Measurements from ENCODE around the gene USP49.

Gene USP49

DNA sequence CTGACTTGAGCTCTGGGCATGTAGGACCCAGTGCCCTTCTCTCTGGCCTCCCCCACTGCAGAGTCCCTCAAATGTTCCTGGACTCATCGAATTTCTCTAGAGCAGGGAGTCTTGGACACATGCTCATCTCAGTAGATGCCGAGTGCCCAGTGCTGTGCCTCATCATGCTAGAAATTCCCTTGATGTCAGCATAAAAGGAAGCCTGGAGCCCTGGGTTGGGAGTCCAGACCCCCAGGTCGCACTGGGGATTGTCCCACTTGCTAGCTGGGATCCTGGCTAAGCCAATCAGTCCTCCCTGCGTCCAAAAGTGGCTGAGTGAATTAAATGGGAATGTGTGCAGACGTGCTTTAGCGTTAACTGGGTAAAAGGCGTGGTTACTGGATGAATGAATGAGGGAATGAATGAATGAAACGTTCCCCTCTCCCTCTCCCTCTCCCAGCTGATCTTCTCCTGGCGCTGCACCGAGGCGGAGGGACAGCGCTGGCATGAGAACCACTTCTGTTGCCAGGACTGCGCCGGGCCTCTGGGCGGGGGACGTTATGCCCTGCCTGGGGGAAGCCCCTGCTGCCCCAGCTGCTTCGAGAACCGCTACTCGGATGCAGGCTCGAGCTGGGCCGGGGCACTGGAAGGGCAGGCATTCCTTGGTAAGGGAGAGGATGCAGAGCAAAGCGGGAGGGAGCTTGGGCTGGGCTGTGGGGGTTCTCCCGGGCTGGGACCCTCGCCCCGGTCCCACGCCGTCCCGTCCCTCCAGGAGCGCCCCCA is 109.3 kb downstream of the USP49 start:
- DNase-seq: peak; percentile 38
- Histone ChIP-seq H3K9me3 (no peaks in the 10 kb centered on the region), H3K27me3 (no peaks in the 10 kb centered on the region), H3K36me3 (peaks cover 17% of the 10 kb centered on the region), H3K4me3 (ENCODE audit: low read depth, low read length) (peak overlapping the region; percentile 97), H3K4me1 (no peaks in the 10 kb centered on the region)
- TF ChIP-seq, protein P1, sequence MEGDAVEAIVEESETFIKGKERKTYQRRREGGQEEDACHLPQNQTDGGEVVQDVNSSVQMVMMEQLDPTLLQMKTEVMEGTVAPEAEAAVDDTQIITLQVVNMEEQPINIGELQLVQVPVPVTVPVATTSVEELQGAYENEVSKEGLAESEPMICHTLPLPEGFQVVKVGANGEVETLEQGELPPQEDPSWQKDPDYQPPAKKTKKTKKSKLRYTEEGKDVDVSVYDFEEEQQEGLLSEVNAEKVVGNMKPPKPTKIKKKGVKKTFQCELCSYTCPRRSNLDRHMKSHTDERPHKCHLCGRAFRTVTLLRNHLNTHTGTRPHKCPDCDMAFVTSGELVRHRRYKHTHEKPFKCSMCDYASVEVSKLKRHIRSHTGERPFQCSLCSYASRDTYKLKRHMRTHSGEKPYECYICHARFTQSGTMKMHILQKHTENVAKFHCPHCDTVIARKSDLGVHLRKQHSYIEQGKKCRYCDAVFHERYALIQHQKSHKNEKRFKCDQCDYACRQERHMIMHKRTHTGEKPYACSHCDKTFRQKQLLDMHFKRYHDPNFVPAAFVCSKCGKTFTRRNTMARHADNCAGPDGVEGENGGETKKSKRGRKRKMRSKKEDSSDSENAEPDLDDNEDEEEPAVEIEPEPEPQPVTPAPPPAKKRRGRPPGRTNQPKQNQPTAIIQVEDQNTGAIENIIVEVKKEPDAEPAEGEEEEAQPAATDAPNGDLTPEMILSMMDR (IDR thresholded peaks at IDR 0.05; ENCODE audit: low read depth, low read length): no peak

DNA sequence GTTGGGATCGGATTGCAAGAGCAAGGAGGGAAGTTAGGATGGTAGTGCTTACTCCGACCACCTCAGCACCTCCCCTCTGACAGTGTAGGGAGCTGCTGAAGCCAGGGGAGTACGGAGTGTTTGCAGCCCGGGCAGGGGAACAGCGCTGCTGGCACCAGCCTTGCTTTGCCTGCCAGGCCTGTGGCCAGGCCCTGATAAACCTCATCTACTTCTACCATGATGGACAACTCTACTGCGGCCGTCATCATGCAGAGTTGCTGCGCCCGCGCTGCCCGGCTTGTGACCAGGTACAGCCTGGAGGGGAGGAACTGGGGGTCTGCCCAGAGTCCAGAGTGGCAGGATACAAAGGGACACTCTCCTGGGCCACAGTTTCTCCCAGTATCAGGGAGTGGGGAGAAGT is 109.9 kb downstream of the USP49 start:
- DNase-seq: no peak
- no peaks in the 10 kb centered on the region for H3K27me3 ChIP-seq
- H3K36me3 ChIP-seq: peaks cover 13% of the 10 kb centered on the region
- H3K4me1 ChIP-seq: no peaks in the 10 kb centered on the region
- no peaks in the 10 kb centered on the region for H3K9me3 ChIP-seq
- no peak overlapping the region for H3K4me3 ChIP-seq (ENCODE audit: low read depth, low read length)
- TF ChIP-seq, protein P1 (IDR thresholded peaks at IDR 0.05; ENCODE audit: low read depth, low read length): no peak

DNA sequence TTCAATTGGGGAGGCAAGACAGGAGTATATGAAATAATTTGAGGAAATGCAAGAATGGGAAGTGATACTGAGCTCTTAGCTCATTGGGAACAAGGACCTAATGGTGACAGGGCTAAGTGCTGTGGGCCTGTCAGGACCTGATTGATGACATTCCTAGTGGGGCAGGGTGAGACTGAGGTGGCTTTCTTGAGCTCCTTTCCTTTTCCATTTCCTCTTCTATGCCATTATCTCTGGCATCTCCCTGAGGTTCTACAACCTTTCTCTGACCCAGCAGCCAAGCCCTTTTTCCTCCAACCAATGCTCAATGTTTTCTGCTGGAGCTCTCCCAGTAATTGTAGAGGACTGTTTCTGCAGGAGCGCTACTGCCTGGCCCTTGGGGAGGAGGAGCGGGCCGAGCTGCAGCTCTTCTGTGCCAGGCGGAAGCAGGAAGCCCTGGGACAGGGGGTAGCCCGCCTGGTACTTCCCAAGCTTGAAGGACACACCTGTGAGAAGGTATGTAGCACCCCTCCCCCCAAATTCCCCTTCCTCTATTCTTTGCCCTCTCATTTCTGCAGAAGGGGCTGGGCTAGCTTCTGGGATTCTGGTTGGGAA is 110.5 kb downstream of the USP49 start:
- no peak overlapping the region for H3K4me3 ChIP-seq (ENCODE audit: low read depth, low read length)
- H3K27me3 ChIP-seq: no peaks in the 10 kb centered on the region
- H3K4me1 ChIP-seq: no peaks in the 10 kb centered on the region
- TF ChIP-seq, protein P1 (IDR thresholded peaks at IDR 0.05; ENCODE audit: low read depth, low read length): no peak
- peaks cover 9% of the 10 kb centered on the region for H3K36me3 ChIP-seq
- H3K9me3 ChIP-seq: no peaks in the 10 kb centered on the region
- DNase-seq: no peak

DNA sequence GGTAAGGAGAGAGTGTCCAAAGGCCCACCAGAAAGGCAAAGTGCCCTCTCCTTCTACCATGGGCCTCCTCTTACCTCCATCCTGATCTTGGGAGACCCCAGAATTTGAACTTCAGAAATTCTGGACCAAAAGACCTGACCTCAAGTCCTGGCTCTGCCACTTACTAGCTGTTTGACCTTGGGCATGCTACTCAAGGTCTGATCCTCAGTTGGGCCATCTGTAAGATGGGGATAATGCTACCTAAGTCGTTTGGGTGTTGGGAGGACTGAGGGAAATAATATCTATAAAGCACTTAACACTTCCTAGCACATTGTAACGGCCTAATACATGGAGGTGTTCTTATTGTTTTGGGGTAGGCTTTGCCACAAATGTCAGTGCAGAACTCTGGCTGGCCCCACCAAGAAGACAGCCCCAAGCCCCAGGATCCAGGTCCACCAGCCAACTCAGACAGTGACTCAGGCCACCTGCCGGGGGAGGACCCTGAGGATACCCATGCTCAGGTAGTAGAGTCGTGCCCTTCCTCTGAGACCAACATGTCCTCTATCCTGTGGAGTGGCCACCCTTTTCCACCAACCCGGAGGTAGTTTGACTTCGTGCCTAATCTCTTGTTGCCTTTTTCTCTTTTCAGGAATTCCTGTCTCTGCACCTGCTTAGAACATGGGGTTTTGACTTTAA is 111.9 kb downstream of the USP49 start:
- H3K27me3 ChIP-seq: no peaks in the 10 kb centered on the region
- H3K9me3 ChIP-seq: no peaks in the 10 kb centered on the region
- TF ChIP-seq, protein P1 (IDR thresholded peaks at IDR 0.05; ENCODE audit: low read depth, low read length): no peak
- no peaks in the 10 kb centered on the region for H3K4me1 ChIP-seq
- no peak overlapping the region for H3K4me3 ChIP-seq (ENCODE audit: low read depth, low read length)
- no peaks in the 10 kb centered on the region for H3K36me3 ChIP-seq
- DNase-seq: no peak

DNA sequence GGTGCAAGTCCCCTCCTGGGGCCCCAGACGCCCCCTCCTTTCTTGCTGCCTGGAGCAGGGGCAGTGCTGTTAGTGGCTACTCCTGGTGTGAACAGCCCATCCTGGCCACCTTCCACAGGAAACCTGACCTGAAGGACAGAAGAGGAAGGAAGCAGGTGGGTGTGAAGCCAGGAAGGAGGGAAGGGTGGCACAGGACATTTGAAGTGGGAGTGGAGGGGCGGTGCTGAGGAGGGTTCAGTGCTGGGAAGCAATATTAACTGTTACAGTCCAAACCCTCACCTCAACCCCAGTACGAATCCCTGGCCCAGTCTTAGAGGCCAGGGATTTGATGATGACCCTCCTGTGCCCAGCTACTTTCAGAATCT is 113.8 kb downstream of the USP49 start:
- no peak for DNase-seq
- H3K27me3 ChIP-seq: no peaks in the 10 kb centered on the region
- H3K4me3 ChIP-seq (ENCODE audit: low read depth, low read length): peak overlapping the region; percentile 67
- no peaks in the 10 kb centered on the region for H3K4me1 ChIP-seq
- H3K9me3 ChIP-seq: no peaks in the 10 kb centered on the region
- no peaks in the 10 kb centered on the region for H3K36me3 ChIP-seq
- TF ChIP-seq, protein P1 (IDR thresholded peaks at IDR 0.05; ENCODE audit: low read depth, low read length): no peak

Data from BE2C (cell line).